Measurements from ENCODE around the gene SLC17A4.

The SLC17A4 gene

DNA sequence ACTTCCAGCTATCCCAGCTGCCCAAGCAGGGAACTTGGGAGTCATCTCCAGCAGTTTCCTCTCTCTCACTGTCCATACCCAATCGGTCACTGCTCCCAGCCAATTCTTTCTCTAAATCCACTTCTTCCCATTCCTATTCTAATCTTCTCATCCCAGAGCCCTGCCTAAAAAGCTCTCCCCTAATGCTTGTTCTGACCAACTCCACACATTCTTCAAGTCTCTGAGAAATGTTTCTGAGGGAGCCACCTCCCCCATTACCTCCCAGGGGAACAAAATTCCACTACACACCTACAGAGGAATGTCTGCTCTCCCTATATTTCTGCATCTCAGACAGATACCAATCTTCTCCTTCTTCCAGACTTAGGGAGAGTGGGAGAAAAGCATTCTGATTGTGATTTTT lies 14.0 kb downstream of the SLC17A4 start:
- no peak overlapping the region for H3K4me3 ChIP-seq (ENCODE audit: low read depth, low read length)
- in situ Hi-C loops (cut with HindIII; ENCODE audit: low pct_ligation_motif_present, low sequenced_read_pairs), result no loop called here

DNA sequence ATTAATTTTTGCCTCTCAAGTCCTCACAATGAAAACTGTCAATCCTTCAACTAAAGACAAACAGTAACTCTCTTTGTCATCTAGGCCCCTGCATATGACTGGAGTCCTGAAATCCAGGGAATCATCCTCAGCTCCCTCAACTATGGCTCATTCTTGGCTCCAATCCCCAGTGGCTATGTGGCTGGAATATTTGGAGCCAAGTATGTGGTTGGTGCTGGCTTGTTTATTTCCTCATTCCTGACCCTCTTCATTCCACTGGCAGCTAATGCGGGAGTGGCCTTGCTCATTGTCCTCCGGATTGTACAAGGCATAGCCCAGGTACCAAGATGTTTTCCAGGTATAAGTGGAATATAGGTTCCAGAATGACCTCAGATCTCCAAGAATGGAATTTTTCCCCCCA lies 15.4 kb downstream of the SLC17A4 start:
- Histone ChIP-seq H3K27ac (no peak overlapping the region), H3K36me3 (replicated peaks) (no peaks in the 10 kb centered on the region), H3K27me3 (replicated peaks) (no peaks in the 10 kb centered on the region), H3K4me3 (ENCODE audit: low read depth, low read length) (no peak overlapping the region)
- in situ Hi-C loops (cut with HindIII; ENCODE audit: low pct_ligation_motif_present, low sequenced_read_pairs), result no loop called here
- no peak for DNase-seq
- TF ChIP-seq, protein P1, sequence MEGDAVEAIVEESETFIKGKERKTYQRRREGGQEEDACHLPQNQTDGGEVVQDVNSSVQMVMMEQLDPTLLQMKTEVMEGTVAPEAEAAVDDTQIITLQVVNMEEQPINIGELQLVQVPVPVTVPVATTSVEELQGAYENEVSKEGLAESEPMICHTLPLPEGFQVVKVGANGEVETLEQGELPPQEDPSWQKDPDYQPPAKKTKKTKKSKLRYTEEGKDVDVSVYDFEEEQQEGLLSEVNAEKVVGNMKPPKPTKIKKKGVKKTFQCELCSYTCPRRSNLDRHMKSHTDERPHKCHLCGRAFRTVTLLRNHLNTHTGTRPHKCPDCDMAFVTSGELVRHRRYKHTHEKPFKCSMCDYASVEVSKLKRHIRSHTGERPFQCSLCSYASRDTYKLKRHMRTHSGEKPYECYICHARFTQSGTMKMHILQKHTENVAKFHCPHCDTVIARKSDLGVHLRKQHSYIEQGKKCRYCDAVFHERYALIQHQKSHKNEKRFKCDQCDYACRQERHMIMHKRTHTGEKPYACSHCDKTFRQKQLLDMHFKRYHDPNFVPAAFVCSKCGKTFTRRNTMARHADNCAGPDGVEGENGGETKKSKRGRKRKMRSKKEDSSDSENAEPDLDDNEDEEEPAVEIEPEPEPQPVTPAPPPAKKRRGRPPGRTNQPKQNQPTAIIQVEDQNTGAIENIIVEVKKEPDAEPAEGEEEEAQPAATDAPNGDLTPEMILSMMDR (IDR thresholded peaks at IDR 0.05; ENCODE audit: low read depth, low read length, missing control alignments), result no peak

More for the DNA sequence above, 14.0 kb downstream of the SLC17A4 start:
- no peak for DNase-seq
- H3K27me3 ChIP-seq (replicated peaks), result no peaks in the 10 kb centered on the region
- no peaks in the 10 kb centered on the region for H3K36me3 ChIP-seq (replicated peaks)
- TF ChIP-seq, protein P1 (IDR thresholded peaks at IDR 0.05; ENCODE audit: low read depth, low read length, missing control alignments), result no peak
- no peak overlapping the region for H3K27ac ChIP-seq

DNA sequence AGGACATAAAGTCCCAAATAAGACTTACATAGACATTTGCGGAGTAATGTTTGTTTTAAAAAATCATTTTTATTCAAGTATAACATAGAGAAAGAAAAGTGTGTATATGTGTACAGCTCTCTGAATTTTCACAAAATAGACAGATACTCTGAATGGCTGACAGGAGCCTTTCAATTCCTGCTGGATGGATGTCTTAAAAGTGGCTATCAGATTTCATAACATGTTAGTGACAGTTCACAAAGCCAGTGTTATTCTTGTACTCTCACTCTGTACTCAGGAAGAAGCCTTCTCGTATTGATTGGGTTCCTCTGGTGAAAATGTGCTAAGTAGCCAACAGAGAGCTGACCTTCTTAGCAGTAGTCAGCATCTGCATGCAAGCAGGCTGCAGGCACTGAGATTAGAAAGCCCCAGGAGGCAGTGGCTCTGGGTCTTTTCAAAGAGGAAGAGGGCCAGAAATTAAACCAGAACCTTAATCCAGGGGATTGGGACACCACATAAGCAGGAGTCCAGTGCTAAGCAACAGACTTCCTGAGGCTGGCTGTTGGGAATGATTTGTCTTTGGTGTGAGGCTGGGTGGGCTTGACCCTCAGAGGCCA lies 19.7 kb downstream of the SLC17A4 start:
- no peak for DNase-seq

DNA sequence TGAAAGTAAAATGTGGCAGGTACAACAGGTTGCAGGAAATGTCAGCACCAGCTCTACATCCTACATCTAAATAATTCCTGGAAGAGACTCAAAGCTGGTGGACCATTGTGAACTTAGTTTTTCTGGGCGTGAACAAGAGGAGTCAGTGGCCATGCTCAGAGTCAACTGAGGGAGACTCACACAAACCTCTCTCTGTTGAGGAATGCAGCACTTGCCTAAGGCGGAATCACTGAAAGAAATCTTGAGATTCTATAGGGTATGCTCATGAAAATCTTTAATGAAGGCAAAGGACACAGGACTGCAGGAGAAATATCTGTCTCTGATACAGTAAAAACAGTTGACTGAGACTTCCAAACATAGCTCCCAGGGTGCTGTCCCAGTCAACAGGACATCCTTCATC lies 22.5 kb downstream of the SLC17A4 start:
- Histone ChIP-seq H3K27me3 (replicated peaks) (no peaks in the 10 kb centered on the region), H3K4me3 (ENCODE audit: low read depth, low read length) (no peak overlapping the region), H3K27ac (no peak overlapping the region), H3K36me3 (replicated peaks) (no peaks in the 10 kb centered on the region)
- TF ChIP-seq, protein P1 (IDR thresholded peaks at IDR 0.05; ENCODE audit: low read depth, low read length, missing control alignments), result no peak
- in situ Hi-C loops (cut with HindIII; ENCODE audit: low pct_ligation_motif_present, low sequenced_read_pairs), result no loop called here
- DNase-seq, result no peak

More for the DNA sequence above, 19.7 kb downstream of the SLC17A4 start:
- Histone ChIP-seq H3K27ac (no peak overlapping the region), H3K27me3 (replicated peaks) (no peaks in the 10 kb centered on the region), H3K4me3 (ENCODE audit: low read depth, low read length) (no peak overlapping the region), H3K36me3 (replicated peaks) (no peaks in the 10 kb centered on the region)
- in situ Hi-C loops (cut with HindIII; ENCODE audit: low pct_ligation_motif_present, low sequenced_read_pairs), result no loop called here
- TF ChIP-seq, protein P1 (IDR thresholded peaks at IDR 0.05; ENCODE audit: low read depth, low read length, missing control alignments), result no peak

DNA sequence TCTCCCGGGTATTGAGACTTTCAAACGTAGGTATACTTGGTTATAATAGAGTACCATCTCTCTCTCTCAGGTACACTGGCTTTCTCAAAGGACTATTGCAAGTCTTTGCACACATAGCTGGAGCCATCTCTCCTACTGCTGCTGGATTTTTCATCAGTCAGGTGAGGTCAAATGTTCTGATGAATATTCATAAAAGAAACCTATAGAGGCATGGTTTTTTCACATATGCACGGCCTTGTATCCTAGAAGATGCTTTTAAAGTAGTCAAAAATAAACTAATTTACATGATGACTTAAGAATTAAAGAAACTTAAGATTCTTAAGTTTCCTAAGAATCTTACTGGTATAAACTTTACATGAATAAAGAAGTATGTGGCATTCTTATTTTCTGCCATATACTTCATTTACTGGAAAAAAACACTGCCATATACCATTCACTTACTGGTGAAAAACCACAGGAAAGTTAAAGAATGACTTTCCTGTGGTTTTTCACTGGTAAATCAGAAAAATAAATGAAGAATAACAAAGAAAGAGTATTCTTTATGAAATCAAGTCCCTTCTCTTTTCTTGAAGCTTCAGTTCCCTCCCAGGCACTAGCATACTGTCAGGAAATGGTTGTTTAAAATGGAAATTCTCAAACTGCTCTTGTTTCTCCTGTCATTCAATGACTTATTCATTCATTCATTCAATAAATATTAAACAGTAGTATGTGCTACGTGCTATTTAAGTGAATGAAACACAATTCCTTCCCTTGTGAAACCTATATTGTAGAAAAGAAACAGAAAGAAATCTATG lies 23.5 kb downstream of the SLC17A4 start:
- in situ Hi-C loops (cut with HindIII; ENCODE audit: low pct_ligation_motif_present, low sequenced_read_pairs), result no loop called here
- Histone ChIP-seq H3K27ac (no peak overlapping the region), H3K27me3 (replicated peaks) (no peaks in the 10 kb centered on the region), H3K4me3 (ENCODE audit: low read depth, low read length) (no peak overlapping the region), H3K36me3 (replicated peaks) (no peaks in the 10 kb centered on the region)
- no peak for DNase-seq
- TF ChIP-seq, protein P1 (IDR thresholded peaks at IDR 0.05; ENCODE audit: low read depth, low read length, missing control alignments), result no peak

Measured in brain microvascular endothelial cell (primary cell).